GM21717 (cell line): ENCODE data around the gene UTF1.
"Not testable (repeated sequence)": the region's sequence is repeated elsewhere in the genome, so short reads cannot be mapped to it uniquely, and the experiment has no call there.

Source experiments
- ATAC-seq: cut with Tn5 transposase; IDR thresholded peaks from one replicate; pipeline ENCODE4 v1.9.1; 2021; ENCODE audit warnings: mild to moderate bottlenecking, moderate library complexity; ENCODE audit not compliant: unreplicated experiment

UTF1 gene

GRCh38 chr10:133225707-133226191 is 4.3 kb upstream of the UTF1 start:
- ATAC-seq = no peak

GRCh38 chr10:133226251-133226808 is 3.7 kb upstream of the UTF1 start:
- ATAC-seq = no peak

- no peak for ATAC-seq
These were observed 2.8 kb upstream of the UTF1 start for GRCh38 chr10:133227256-133227655.

- ATAC-seq = no peak
These were observed 563 bp upstream of the UTF1 start for GRCh38 chr10:133229265-133230043.

- no peak for ATAC-seq
These were observed 574 bp downstream of the UTF1 start for GRCh38 chr10:133230387-133231195.

- no peak for ATAC-seq
These were observed 1.4 kb downstream of the UTF1 start for GRCh38 chr10:133231244-133231945.

- no peak for ATAC-seq
These were observed 2.0 kb downstream of the UTF1 start for GRCh38 chr10:133231946-133232574.

GRCh38 chr10:133234796-133235195 is 4.8 kb downstream of the UTF1 start:
- not testable (repeated sequence) for ATAC-seq

GRCh38 chr10:133235265-133235855 is 5.3 kb downstream of the UTF1 start:
- ATAC-seq = no peak

GRCh38 chr10:133235932-133236331 is 5.9 kb downstream of the UTF1 start:
- ATAC-seq = no peak

- no peak for ATAC-seq
These were observed 6.6 kb downstream of the UTF1 start for GRCh38 chr10:133236401-133237240.

- no peak for ATAC-seq
These were observed 7.2 kb downstream of the UTF1 start for GRCh38 chr10:133237241-133237587.

GRCh38 chr10:133237588-133238465 is 7.8 kb downstream of the UTF1 start, which contains the start of gene VENTX:
TSS of gene VENTX (plus strand) at chr10:133237855. CDS start at chr10:133237915, 60 bp downstream.
- no peak for ATAC-seq

GRCh38 chr10:133238466-133238804 is 8.4 kb downstream of the UTF1 start:
- ATAC-seq = no peak

- no peak for ATAC-seq
These were observed 10.0 kb downstream of the UTF1 start for GRCh38 chr10:133239990-133240389.

- ATAC-seq = no peak
These were observed 11.6 kb downstream of the UTF1 start for GRCh38 chr10:133241501-133242205.

- no peak for ATAC-seq
These were observed 12.8 kb downstream of the UTF1 start for GRCh38 chr10:133242611-133243356.
